KMS-11 (cell line): ENCODE data around the gene DARS1.

Source experiments
- H2AFZ ChIP-seq: fragments of 200-600 bp; sonication (generic); 2 replicates; pipeline ENCODE4 v1.6.1; 2016; ENCODE audit warnings: antibody characterized with exemption, mixed run types, low read depth
- H3K27ac ChIP-seq: fragments of 200-600 bp; sonication (generic); 2 replicates; pipeline ENCODE4 v1.6.1; 2016; ENCODE audit warnings: mild to moderate bottlenecking, mixed run types
- H3K27me3 ChIP-seq: fragments of 200-600 bp; sonication (generic); 2 replicates; pipeline ENCODE4 v1.6.1; 2017; ENCODE audit warnings: mild to moderate bottlenecking, low read depth, mixed run types, moderate library complexity; ENCODE audit not compliant: insufficient read depth
- H3K36me3 ChIP-seq: fragments of 200-600 bp; sonication (generic); 2 replicates; pipeline ENCODE4 v1.6.1; 2017; ENCODE audit warnings: mild to moderate bottlenecking, mixed run types; ENCODE audit not compliant: insufficient read depth
- H3K4me1 ChIP-seq: fragments of 200-600 bp; sonication (generic); 2 replicates; pipeline ENCODE4 v1.6.1; 2016; ENCODE audit warnings: mild to moderate bottlenecking, low read depth, mixed run types; ENCODE audit not compliant: poor library complexity, severe bottlenecking
- H3K4me2 ChIP-seq: fragments of 200-600 bp; sonication (generic); 2 replicates; pipeline ENCODE4 v1.7.0; 2016; ENCODE audit warnings: mild to moderate bottlenecking, mixed run types
- H3K4me3 ChIP-seq: fragments of 200-600 bp; sonication (generic); IDR thresholded peaks from 2 replicates; pipeline ENCODE4 v1.6.1; 2017; ENCODE audit warnings: low read depth, low read length, mixed read lengths; ENCODE audit not compliant: insufficient read depth
- H3K79me2 ChIP-seq: fragments of 200-600 bp; sonication (generic); 2 replicates; pipeline ENCODE4 v1.6.1; 2016; ENCODE audit warnings: low read depth, mixed run types; ENCODE audit not compliant: insufficient read depth
- H3K9ac ChIP-seq: fragments of 200-600 bp; sonication (generic); 2 replicates; pipeline ENCODE4 v1.6.1; 2016; ENCODE audit warnings: mild to moderate bottlenecking, mixed run types
- H4K20me1 ChIP-seq: fragments of 200-600 bp; sonication (generic); 2 replicates; pipeline ENCODE4 v1.6.1; 2016; ENCODE audit warnings: mild to moderate bottlenecking, mixed run types; ENCODE audit not compliant: insufficient read depth
- TF ChIP-seq, protein P1 (sequence below): fragments of 200-600 bp; sonication (generic); conservative IDR thresholded peaks from 2 replicates; pipeline ENCODE4 v1.6.1; 2017; ENCODE audit warnings: low read depth, mild to moderate bottlenecking, antibody characterized with exemption, low read length, moderate library complexity, mixed read lengths

DARS1 gene

DNA sequence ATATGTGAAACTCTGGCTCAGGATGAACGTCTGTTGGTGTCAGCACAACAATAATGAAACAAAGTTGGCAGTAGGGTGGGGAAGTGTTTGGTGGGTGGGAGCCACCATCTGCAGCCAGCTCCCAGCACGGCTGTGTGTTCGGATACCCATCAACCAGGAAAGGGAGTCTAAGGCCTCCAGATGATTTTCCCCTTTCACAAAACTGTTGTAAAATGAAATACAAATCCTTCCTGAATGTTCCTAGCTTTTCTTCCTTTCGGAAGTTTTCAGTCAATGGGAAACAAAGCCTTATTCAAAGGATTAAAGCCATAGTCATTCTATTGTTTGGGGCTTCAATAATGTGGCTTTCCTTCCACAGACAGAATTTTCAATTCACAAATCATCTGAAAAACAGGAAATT lies 14.5 kb upstream of the DARS1 start:
- H3K4me3 ChIP-seq = no peak overlapping the region
- no peaks in the 10 kb centered on the region for H3K27me3 ChIP-seq
- no peak overlapping the region for H2AFZ ChIP-seq
- no peak overlapping the region for H3K27ac ChIP-seq
- H4K20me1 ChIP-seq = no peaks in the 10 kb centered on the region
- H3K4me1 ChIP-seq = peaks cover 2% of the 10 kb centered on the region
- H3K36me3 ChIP-seq = no peaks in the 10 kb centered on the region
- H3K9ac ChIP-seq = no peak overlapping the region
- H3K79me2 ChIP-seq = no peaks in the 10 kb centered on the region
- TF ChIP-seq, protein P1, sequence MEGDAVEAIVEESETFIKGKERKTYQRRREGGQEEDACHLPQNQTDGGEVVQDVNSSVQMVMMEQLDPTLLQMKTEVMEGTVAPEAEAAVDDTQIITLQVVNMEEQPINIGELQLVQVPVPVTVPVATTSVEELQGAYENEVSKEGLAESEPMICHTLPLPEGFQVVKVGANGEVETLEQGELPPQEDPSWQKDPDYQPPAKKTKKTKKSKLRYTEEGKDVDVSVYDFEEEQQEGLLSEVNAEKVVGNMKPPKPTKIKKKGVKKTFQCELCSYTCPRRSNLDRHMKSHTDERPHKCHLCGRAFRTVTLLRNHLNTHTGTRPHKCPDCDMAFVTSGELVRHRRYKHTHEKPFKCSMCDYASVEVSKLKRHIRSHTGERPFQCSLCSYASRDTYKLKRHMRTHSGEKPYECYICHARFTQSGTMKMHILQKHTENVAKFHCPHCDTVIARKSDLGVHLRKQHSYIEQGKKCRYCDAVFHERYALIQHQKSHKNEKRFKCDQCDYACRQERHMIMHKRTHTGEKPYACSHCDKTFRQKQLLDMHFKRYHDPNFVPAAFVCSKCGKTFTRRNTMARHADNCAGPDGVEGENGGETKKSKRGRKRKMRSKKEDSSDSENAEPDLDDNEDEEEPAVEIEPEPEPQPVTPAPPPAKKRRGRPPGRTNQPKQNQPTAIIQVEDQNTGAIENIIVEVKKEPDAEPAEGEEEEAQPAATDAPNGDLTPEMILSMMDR = no peak
- no peak overlapping the region for H3K4me2 ChIP-seq

DNA sequence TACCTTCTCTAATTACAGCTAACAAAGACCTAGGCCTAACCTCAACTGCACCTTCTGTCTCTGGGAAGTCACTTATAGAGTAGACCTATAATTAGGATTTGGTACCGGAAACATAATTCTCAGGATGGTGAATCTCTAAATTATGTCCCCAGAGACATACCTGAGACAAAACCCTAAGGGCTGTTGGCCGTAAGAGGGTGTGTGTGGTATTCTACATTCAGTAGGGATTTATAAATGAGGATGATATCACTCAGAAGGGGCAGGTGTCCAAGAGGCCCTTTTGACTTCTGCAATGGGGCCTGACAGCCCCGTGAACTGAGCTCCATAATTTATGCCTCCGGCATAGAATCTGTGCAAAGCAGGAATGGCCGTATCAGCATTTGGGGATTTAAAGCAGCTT lies 13.5 kb upstream of the DARS1 start:
- Histone ChIP-seq H3K9ac (no peak overlapping the region), H3K27me3 (no peaks in the 10 kb centered on the region), H3K4me3 (no peak overlapping the region), H3K79me2 (no peaks in the 10 kb centered on the region), H2AFZ (no peak overlapping the region), H4K20me1 (no peaks in the 10 kb centered on the region), H3K4me1 (no peaks in the 10 kb centered on the region), H3K4me2 (no peak overlapping the region), H3K27ac (no peak overlapping the region), H3K36me3 (no peaks in the 10 kb centered on the region)
- TF ChIP-seq, protein P1 = no peak

DNA sequence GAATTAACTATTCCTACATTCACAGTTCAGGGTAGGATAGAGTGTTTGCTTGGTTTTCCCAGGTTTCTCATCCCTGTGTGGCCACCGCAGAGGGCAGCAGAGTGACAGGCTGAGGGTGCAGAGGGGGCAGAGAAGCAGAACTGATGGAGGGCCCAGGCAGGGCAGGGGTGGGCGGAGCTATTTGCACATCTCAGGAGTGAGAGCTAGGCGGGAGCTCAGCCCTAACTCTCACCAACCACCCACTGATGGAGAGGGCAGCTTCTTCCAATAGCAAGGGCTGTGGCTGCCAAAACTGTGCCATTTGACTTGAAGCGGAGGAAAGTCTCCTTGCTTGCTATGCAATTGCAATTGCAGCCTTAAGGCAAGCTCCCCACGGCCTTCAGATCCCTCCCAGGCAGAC lies 12.0 kb upstream of the DARS1 start:
- Histone ChIP-seq H3K4me2 (no peak overlapping the region), H2AFZ (no peak overlapping the region), H3K9ac (no peak overlapping the region), H3K27me3 (no peaks in the 10 kb centered on the region), H4K20me1 (no peaks in the 10 kb centered on the region), H3K4me3 (no peak overlapping the region), H3K4me1 (no peaks in the 10 kb centered on the region), H3K27ac (no peak overlapping the region), H3K36me3 (no peaks in the 10 kb centered on the region), H3K79me2 (no peaks in the 10 kb centered on the region)
- TF ChIP-seq, protein P1 = no peak

DNA sequence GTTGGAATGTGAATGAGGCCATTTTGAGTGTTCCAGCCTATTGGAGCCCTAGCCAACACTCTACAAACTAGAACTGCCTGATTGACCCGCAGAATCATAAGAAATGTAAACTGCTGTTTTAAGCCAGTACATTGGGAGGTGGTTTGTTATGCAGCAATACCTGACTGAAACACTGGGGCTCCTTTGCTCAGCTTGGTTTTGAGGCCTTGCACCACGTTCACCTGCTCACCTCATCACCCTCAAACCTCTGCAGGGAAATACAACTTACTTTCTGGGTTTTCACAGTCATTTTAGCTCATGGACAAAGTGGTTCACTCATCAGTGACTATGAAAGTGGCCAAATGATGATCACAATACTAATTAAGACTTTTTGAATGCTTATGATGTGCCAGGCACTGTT lies 10.9 kb upstream of the DARS1 start:
- Histone ChIP-seq H3K79me2 (no peaks in the 10 kb centered on the region), H3K27ac (no peak overlapping the region), H3K4me1 (no peaks in the 10 kb centered on the region), H3K4me3 (no peak overlapping the region), H4K20me1 (no peaks in the 10 kb centered on the region), H3K27me3 (no peaks in the 10 kb centered on the region), H3K36me3 (no peaks in the 10 kb centered on the region), H3K4me2 (no peak overlapping the region), H2AFZ (no peak overlapping the region), H3K9ac (no peak overlapping the region)
- TF ChIP-seq, protein P1 = no peak

DNA sequence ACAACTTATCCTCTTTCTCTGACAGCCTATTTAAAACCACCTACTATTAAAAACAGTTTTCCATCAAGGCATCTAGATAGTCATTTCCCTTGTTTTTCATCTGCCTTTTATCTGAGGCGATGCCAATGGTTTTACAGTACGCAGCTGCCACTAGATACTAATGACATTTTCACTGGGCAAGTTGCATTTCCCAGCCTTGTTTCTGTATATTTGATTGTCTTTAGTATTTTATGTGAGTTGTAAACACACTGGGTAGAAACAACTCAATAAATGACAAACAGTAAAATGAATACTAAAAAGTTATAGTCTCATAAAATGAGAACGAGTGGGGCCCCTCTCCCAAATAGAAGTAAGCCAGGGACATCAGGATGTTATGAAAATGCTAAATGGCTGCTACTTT lies 8.9 kb upstream of the DARS1 start:
- Histone ChIP-seq H4K20me1 (no peaks in the 10 kb centered on the region), H3K36me3 (no peaks in the 10 kb centered on the region), H3K79me2 (no peaks in the 10 kb centered on the region), H3K4me3 (no peak overlapping the region), H3K27ac (no peak overlapping the region), H3K9ac (no peak overlapping the region), H3K27me3 (no peaks in the 10 kb centered on the region), H3K4me1 (no peaks in the 10 kb centered on the region), H3K4me2 (no peak overlapping the region), H2AFZ (no peak overlapping the region)
- TF ChIP-seq, protein P1 = no peak
